Aorta (tissue), 5 donors: ENCODE data around the gene KCTD19. TPM values are rescaled to one million over a fixed set of nuclear protein-coding genes. Genes with fewer than 3 reads are reported as not detected.

Experiments
- ATAC-seq: fragments of 200-7000 bp; cut with Tn5 transposase; one replicate; pipeline ENCODE4 v1.9.1; 2022; ENCODE audit warnings: moderate library complexity; ENCODE audit not compliant: low FRiP score
- DNase-seq, 2 donors: peaks; one replicate each; pipeline ENCODE4 v3.0.0-alpha.2; 2020
- H3K27ac ChIP-seq, 2 donors: one replicate each; pipeline ENCODE4 v1.5.1; 2013; ENCODE audit warnings: low read length in 2 of 2, mild to moderate bottlenecking in 2 of 2, moderate library complexity in 2 of 2, control low read depth in 1 of 2, inconsistent platforms in 1 of 2, low read depth in 1 of 2
- H3K27me3 ChIP-seq, 2 donors: one replicate each; pipeline ENCODE4 v1.6.1; 2013; ENCODE audit warnings: control low read depth in 1 of 2, low read length in 1 of 2, mild to moderate bottlenecking in 1 of 2, moderate library complexity in 1 of 2; ENCODE audit not compliant: insufficient read depth in 2 of 2, control insufficient read depth in 1 of 2
- H3K36me3 ChIP-seq, 2 donors: one replicate each; pipeline ENCODE4 v1.6.1; 2013; ENCODE audit warnings: control low read depth in 1 of 2, low read length in 1 of 2, mild to moderate bottlenecking in 1 of 2; ENCODE audit not compliant: insufficient read depth in 2 of 2, control insufficient read depth in 1 of 2
- H3K4me1 ChIP-seq, 2 donors: one replicate each; pipeline ENCODE4 v1.6.1; 2013; ENCODE audit warnings: low read length in 2 of 2, control low read depth in 1 of 2, mild to moderate bottlenecking in 1 of 2, moderate library complexity in 1 of 2; ENCODE audit not compliant: insufficient read depth in 2 of 2, control insufficient read depth in 1 of 2
- H3K4me3 ChIP-seq, 2 donors: one replicate each; pipeline ENCODE4 v1.5.1; 2013; ENCODE audit warnings: low read length in 2 of 2, control low read depth in 1 of 2, mild to moderate bottlenecking in 1 of 2
- H3K9me3 ChIP-seq: one replicate; pipeline ENCODE4 v1.6.1; 2013; ENCODE audit warnings: mild to moderate bottlenecking, low read length; ENCODE audit not compliant: control insufficient read depth
- WGBS, 2 donors: extraction: QIAGEN DNeasy Blood & Tissue Kit; methylation state at CpG; one replicate each; pipeline ENCODE4 v1.1.7; 2013; 5-methylcytosine and 5-hydroxymethylcytosine counted together
- intact Hi-C, 2 donors: fragments of 100-400 bp; cut with DNase I; formaldehyde crosslinking; loops; one replicate each; pipeline versions ENCODE4 v1.14.2 to v1.15.0; 2022
- polyA plus RNA-seq, 2 donors: library from polyadenylated mRNA; stranded (reverse); fragments of 200-250 nt; gene quantifications; one replicate each; pipeline ENCODE4 v1.2.3, GENCODE V29; 2013
- total RNA-seq, 2 donors: library from RNA; stranded (reverse); fragmentation: NEBNext Ultra II Directional; extraction: Animal tissue kit (Norgen Biotek cat#: 25700); gene quantifications; one replicate each; pipeline ENCODE4 v1.2.1, GENCODE V29; 2021
- donor health status: healthy with polysubstance abuse.
- donor health status: Bipolar disorder and iron deficiency.
- donor health status: DM: no; HTN: no; CAD: no.
- donor health status: DM: no; HTN: no; CAD: no.
- donor health status: DM: yes; HTN: yes; CAD: no.

Gene KCTD19
- total and polyA plus RNA-seq, 4 donors = 0.12 TPM; not detected in 3

DNA sequence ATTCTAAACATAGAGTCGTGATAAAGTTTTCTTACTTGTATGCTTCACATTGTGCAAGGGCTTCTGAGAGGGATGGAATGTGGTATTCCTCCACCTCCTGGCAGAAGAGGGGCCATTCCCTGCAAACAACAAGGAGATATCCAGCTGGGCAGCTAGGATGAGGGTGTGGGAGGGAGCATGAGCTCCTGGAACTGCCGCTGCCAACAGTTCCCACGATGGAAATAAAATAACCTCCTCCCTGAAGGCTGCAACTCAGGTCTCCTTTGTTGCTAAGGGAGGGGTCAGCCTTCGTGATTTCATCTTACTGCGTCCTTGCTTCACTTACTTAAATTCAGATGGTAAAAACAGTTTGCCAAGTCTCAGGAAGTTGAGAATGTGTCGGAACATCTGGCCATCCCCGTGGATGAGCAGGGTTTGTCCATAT is 31.6 kb downstream of the KCTD19 start:
- Histone ChIP-seq H3K36me3 (no peaks in the 10 kb centered on the region), H3K27ac (no peak overlapping the region), H3K27me3 (no peaks in the 10 kb centered on the region), H3K9me3 (no peaks in the 10 kb centered on the region), H3K4me3 (no peak overlapping the region), H3K4me1 (no peaks in the 10 kb centered on the region)
- WGBS, 2 donors = 68% methylated on average over 7 of the region's 7 CpGs
- ATAC-seq = no peak
- intact Hi-C loops = no loop called here
- DNase-seq = peak; percentile 16 to 36

DNA sequence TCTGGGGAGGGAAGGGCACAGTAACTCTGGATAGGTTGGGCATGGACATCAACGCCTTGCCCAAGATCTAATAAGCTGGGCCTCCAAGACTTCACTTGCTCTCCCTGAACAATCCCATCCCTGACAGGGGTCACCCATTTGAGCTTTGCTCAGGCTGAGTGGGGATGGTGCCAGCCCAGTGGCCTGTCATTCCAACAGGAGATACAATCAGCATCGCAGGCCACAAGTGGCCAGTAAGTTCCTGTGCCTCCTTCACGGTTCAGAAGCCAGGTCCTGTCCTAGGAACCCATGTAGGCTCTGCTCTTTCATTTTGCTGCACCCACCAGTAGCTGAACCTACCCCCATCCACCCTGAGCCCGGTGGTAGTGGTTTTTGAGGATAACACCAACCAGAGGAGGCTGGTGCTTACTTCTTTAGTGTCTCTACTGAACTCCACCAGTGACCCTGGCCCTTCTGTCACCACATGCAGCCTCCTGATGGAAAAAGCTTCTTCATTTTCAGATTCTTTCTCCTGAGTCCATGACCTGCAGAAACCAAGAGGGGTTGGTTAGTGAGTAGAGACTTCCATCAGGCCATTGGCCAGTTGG is 32.3 kb downstream of the KCTD19 start:
- WGBS, 2 donors = 89 to 93% methylated on average over 4 of the region's 4 CpGs
- ATAC-seq (no peak), DNase-seq (peak in 1 of 2 donors; percentile 33)
- intact Hi-C loops = no loop called here
- Histone ChIP-seq H3K27ac (no peak overlapping the region), H3K4me1 (no peaks in the 10 kb centered on the region), H3K36me3 (no peaks in the 10 kb centered on the region), H3K9me3 (no peaks in the 10 kb centered on the region), H3K27me3 (no peaks in the 10 kb centered on the region), H3K4me3 (no peak overlapping the region)

DNA sequence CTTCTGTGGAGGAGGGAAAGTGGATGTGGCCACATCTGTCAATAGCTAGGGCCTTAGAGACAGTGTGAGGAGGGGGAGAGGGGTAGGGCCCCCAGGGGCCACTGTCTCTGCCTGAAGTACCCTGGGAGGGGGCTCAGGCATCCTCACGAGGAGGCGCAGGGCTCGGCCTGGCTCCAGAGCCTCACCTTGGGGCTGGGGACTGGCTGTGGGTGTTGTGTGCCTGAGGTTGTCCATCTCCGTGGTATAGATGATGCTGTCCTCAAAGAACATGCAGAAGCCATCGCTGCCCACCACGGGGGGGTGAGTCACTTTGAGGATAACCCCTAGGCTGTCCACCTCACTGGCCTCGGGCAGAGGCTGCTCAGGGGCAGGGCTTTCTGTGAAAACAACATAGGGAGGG is 35.1 kb downstream of the KCTD19 start:
- intact Hi-C loops = no loop called here
- no peaks in the 10 kb centered on the region for H3K36me3 ChIP-seq
- no peaks in the 10 kb centered on the region for H3K27me3 ChIP-seq
- WGBS, 2 donors = 84 to 87% methylated on average over 7 of the region's 7 CpGs
- no peak overlapping the region for H3K4me3 ChIP-seq
- H3K9me3 ChIP-seq = no peaks in the 10 kb centered on the region
- no peak for DNase-seq
- ATAC-seq = no peak
- H3K27ac ChIP-seq = no peak overlapping the region
- H3K4me1 ChIP-seq = no peaks in the 10 kb centered on the region

DNA sequence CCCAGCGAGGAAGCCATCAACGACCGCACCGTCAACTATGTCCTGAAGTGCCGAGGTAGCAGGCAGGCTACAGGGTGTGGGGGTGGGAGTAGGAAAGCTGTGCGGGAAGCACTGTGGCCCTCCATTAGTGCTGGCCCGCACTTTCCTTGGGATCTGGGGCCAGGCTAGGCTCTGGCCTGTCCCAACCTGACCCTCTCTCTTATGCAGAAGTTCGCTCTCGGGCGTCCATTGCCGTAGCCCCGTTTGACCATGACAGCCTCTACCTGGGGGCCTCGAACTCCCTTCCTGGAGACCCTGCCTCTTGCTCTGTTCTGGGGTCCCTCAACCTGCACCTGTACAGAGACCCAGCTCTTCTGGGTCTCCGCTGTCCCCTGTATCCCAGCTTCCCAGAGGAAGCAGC is 38.6 kb downstream of the KCTD19 start:
- Histone ChIP-seq H3K36me3 (no peaks in the 10 kb centered on the region), H3K4me3 (no peak overlapping the region), H3K9me3 (no peaks in the 10 kb centered on the region), H3K27ac (no peak overlapping the region), H3K4me1 (no peaks in the 10 kb centered on the region), H3K27me3 (no peaks in the 10 kb centered on the region)
- 95 to 96% methylated on average over 14 of the region's 14 CpGs for WGBS, 2 donors
- intact Hi-C loops = no loop called here
- DNase-seq (no peak), ATAC-seq (no peak)

DNA sequence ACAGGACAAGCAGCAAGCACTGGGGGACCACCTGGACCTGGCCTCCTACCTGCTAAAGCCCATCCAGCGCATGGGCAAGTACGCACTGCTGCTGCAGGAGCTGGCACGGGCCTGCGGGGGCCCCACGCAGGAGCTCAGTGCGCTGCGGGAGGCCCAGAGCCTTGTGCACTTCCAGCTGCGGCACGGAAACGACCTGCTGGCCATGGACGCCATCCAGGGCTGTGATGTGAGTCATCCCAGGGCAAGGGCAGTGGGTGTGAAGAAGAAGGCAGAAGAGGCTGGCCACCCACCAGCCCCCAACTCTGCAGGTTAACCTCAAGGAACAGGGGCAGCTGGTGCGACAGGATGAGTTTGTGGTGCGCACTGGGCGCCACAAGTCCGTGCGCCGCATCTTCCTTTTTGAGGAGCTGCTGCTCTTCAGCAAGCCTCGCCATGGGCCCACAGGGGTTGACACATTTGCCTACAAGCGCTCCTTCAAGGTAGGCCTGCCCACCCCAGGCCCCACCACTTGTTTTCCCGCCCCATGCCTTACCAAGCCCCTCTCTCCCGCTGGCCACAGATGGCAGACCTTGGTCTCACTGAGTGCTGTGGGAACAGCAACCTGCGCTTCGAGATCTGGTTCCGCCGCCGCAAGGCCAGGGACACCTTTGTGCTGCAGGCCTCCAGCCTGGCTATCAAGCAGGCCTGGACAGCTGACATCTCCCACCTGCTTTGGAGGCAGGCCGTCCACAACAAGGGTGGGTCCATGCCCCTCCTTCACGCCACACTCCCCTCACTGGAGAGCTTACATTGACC is 39.9 kb downstream of the KCTD19 start:
- Histone ChIP-seq H3K27me3 (no peaks in the 10 kb centered on the region), H3K4me1 (no peaks in the 10 kb centered on the region), H3K9me3 (no peaks in the 10 kb centered on the region), H3K36me3 (no peaks in the 10 kb centered on the region), H3K4me3 (no peak overlapping the region), H3K27ac (no peak overlapping the region)
- DNase-seq (peak in 1 of 2 donors; percentile 69), ATAC-seq (no peak)
- intact Hi-C loops = no loop called here
- WGBS, 2 donors = 93 to 96% methylated on average over 28 of the region's 28 CpGs

DNA sequence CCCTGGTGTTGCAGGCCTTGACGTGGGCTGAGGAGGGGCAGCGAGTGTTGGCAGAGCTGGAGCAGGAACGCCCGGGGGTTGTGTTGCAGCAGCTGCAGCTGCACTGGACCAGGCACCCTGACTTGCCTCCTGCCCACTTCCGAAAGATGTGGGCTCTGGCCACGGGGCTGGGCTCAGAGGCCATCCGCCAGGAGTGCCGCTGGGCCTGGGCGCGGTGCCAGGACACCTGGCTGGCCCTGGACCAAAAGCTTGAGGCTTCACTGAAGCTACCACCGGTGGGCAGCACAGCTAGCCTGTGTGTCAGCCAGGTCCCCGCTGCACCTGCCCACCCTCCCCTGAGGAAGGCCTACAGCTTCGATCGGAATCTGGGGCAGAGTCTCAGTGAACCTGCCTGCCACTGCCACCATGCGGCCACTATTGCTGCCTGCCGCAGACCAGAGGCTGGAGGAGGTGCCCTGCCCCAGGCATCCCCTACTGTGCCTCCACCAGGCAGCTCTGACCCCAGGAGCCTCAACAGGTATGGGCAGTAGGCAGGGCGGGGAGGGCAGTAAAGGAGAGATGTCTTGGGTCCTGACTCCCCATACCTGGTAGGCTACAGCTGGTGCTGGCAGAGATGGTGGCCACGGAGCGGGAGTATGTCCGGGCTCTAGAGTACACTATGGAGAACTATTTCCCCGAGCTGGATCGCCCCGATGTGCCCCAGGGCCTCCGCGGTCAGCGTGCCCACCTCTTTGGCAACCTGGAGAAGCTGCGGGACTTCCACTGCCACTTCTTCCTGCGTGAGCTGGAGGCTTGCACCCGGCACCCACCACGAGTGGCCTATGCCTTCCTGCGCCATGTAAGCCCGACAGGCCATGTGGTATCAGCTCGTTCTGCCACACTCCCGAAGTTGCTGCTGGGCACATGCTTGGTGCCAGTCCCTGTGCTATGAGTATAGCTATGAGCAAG is 41.6 kb downstream of the KCTD19 start:
- no peaks in the 10 kb centered on the region for H3K36me3 ChIP-seq
- intact Hi-C loops = no loop called here
- peak; percentile 40 for ATAC-seq

DNA sequence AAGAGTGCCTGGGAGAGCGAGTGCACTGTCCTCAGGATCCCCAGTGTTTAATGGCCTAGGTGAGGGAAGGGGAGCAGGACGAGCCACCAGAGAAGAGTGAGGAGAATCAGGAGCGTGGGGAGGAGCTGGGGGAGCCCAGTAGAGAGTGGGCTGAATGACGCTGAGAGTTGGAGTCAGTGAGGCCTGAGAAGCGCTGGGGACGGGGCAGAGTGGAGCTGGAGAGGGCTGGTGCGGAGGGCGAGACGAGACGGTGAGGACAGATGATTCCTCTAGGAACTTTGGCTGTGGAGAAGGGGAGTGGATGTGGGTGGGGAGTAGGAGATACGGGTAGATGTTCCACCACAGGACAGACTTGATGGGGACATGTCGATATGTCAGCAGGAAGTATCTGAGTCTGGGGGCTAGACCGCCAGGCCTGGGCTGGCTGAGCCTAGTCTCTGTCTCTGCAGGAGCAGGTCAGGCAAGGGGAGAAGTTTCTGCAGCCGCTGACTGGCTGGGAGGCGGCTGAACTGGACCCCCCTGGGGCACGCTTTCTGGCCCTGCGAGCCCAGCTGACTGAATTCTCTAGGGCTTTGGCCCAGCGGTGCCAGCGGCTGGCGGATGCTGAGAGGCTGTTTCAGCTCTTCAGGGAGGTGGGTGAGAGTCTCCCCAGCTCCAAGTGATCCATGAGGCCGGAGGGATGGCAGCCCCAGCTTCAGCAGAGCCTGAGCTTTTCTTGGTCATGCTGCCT is 42.5 kb downstream of the KCTD19 start:
- peak in 1 of 2 donors; percentile 72 for DNase-seq
- Histone ChIP-seq H3K4me1 (no peaks in the 10 kb centered on the region), H3K27ac (no peak overlapping the region), H3K36me3 (no peaks in the 10 kb centered on the region), H3K9me3 (no peaks in the 10 kb centered on the region), H3K27me3 (no peaks in the 10 kb centered on the region), H3K4me3 (no peak overlapping the region)
- intact Hi-C loops = no loop called here
- 61 to 76% methylated on average over 21 of the region's 21 CpGs for WGBS, 2 donors
- no peak for ATAC-seq

More for the DNA sequence above, 41.6 kb downstream of the KCTD19 start:
- 62 to 70% methylated on average over 34 of the region's 34 CpGs for WGBS, 2 donors
- Histone ChIP-seq H3K4me1 (no peaks in the 10 kb centered on the region), H3K27ac (no peak overlapping the region), H3K27me3 (no peaks in the 10 kb centered on the region), H3K4me3 (no peak overlapping the region), H3K9me3 (no peaks in the 10 kb centered on the region)
- peak in 1 of 2 donors; percentile 80 for DNase-seq
